ENCODE results near the gene RBSN. TPM values are rescaled to one million over a fixed set of nuclear protein-coding genes. Genes with fewer than 3 reads are reported as not detected.

RBSN gene
- total RNA-seq, 1 experiment from 2014 or later: 15.1 TPM

DNA sequence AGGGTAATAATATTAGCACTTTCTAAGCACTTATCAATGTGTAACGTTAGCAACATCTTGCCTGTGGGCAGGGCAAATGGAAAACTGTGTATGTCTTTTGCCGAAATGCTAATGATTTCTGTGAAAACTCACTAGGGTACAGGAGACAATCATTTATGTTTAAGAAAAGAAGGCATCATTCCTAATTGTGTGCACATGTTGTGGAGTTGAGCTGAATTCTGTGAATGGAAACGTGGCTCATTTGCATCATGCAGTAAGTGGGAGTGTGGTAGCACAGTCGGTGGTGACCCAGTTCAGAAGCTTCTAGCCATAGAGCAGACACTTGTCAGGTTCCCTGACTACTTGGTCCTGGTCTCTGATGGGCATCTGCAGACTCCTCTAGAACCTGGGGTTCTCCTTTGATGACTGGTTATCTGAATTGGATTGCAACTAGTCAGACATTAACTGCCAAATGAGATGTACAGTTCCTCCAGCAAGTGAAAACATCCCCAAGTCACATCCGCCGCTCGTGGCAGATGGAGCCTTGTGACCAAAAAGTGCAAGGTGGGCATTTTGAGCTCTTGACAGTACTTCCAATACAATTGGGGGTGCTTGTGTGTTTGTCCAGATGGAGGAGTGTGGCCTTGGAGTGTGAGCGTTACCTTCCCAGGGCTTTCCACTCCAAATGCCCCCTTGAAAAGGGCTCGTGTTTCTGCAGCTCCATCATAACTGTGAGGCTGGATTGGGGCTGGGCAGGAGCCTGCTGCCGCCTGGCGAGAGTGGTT, 55.4 kb downstream of the RBSN start:
- in situ Hi-C loops (cut with HindIII; ENCODE audit: low pct_unique_long_range_greater_than_20kb, low sequenced_read_pairs): no loop called here
- DNase-seq (ENCODE audit: low read depth): no peak

DNA sequence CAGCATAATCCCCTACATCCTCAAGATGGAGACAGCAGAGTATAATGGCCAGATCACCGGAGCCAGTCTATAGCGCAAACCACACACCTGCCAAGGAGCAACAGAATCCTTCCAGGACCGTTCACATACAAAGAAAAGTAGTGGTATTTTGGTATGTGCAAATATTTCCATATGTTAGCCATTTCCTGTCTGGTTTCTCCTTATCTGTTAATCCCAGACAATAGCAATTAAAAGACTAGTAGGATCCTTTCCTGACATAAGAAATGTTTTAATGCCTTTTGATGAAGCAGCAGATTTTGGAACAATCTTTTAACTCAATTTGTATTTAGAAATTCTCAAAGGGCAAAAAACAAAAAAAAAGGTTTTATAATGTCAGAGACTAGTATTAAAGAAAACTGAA, 56.0 kb downstream of the RBSN start:
- in situ Hi-C loops (cut with HindIII; ENCODE audit: low pct_unique_long_range_greater_than_20kb, low sequenced_read_pairs): no loop called here
- DNase-seq (ENCODE audit: low read depth): no peak

DNA sequence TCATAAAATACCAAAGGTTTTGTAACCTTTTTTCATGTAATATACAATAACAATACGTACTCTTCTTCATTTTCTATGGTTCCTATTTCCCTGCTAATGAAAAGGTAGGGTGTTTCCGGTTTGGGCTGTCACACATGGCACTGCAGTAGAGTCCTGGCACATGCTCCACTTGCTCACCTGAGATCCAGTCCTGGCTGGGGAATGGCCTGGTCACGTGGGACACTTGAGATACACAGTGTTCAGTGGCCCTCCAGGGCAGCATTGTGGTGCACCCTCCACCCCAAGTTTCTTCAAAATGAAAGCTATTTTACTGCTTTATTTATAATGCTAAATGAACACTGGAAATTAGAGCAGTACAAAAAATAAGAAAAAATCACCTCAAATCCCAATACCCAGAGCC, 57.0 kb downstream of the RBSN start:
- in situ Hi-C loops (cut with HindIII; ENCODE audit: low pct_unique_long_range_greater_than_20kb, low sequenced_read_pairs): no loop called here

DNA sequence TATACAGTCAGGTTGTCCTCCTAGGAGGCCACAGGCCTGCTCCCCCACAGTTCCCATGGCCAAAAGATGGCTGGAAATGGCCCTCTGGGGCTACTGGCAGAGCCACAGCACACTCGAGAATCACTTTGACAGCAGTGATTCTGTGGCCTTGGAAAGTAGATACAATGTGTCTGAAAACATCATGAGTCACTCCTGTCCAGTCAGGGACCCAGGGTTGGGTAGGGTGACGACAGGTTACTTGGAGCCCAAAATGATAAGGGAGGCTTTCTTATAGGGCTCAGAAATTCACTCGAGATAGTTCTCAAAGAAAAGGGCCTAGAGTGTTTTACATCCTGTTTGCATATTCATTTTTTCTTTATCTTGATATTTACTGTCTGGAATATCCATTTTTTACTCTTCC, 58.1 kb downstream of the RBSN start:
- no peak for DNase-seq (ENCODE audit: low read depth)
- in situ Hi-C loops (cut with HindIII; ENCODE audit: low pct_unique_long_range_greater_than_20kb, low sequenced_read_pairs): no loop called here

More for the DNA sequence above, 57.0 kb downstream of the RBSN start:
- no peak for DNase-seq (ENCODE audit: low read depth)

DNA sequence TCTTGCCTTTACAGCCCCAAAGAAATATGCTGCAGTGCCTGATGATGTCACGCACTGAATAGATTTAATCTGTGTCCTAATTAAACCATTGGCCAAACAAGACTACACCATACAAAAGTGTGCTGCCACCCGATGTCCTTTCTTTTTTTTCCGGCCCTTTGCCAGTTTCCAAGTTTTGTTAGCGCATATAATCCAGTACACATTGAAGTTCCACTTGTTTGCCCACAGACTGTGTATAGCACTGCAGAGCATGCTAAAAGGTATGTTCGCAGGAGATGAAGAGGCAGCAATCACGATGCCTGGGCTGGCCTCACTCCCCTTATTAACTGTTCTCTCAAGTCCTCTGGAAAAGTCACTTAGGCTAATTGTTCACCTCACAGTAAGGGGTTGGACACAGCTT, 60.6 kb downstream of the RBSN start:
- in situ Hi-C loops (cut with HindIII; ENCODE audit: low pct_unique_long_range_greater_than_20kb, low sequenced_read_pairs): no loop called here

DNA sequence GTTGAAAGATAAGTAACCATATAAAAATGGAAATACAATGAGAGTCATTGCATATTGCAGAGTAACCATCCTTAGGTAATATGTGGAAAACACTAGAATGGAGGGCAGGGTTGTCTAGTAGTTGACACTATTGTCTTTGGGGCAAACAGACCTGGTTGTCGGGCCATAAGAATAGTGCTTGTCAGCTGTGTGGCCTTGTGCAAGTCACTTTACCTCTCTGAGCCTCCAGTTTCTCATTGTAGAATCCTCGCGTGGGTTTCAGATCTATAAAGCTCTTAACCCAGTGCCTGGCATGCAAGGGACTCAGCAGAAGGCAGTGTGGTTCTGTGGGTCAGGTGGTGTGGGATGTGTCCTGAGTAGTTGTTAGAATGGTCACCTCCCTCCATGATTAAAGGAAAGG, 65.8 kb downstream of the RBSN start:
- no peak for DNase-seq (ENCODE audit: low read depth)
- in situ Hi-C loops (cut with HindIII; ENCODE audit: low pct_unique_long_range_greater_than_20kb, low sequenced_read_pairs): no loop called here

More for the DNA sequence above, 60.6 kb downstream of the RBSN start:
- DNase-seq (ENCODE audit: low read depth): no peak

DNA sequence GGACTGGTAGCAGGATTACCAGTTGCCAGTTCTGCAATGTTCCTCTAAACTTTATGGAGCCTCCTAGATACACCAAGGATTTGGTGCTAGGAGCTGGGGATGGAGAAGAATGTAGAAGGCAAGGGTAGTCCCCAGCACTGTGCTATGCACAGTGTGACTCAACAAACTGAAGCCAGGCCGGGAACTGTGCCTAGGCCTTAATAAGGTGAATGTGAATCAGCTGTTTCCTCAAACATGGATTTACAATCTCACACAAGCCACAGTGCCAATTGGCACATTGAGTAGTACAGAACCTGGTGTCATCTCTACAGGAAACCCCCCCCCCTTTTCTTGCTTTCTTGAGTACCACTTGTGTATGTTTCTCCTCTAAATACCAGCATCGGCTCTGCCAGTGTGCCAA, 66.3 kb downstream of the RBSN start:
- DNase-seq (ENCODE audit: low read depth): no peak
- in situ Hi-C loops (cut with HindIII; ENCODE audit: low pct_unique_long_range_greater_than_20kb, low sequenced_read_pairs): no loop called here

DNA sequence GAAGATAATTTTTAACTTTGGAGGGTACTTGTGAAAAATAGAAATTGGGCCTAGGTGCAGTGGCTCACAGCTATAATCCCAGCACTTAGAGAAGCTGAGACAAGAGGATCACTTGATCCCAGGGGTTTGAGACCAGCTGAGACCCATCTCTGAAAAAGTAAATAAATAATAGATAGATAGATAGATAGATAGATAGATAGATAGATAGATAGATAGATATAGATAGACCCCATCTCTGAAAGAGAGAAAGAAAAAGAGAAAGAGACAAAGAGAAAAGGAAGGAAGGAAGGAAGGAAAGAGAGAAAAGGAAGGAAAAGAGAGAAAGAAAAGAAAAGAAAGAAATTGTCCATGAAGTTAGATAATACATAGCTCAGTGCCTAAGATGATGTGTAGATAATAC, 69.3 kb downstream of the RBSN start:
- no peak for DNase-seq (ENCODE audit: low read depth)
- in situ Hi-C loops (cut with HindIII; ENCODE audit: low pct_unique_long_range_greater_than_20kb, low sequenced_read_pairs): no loop called here

DNA sequence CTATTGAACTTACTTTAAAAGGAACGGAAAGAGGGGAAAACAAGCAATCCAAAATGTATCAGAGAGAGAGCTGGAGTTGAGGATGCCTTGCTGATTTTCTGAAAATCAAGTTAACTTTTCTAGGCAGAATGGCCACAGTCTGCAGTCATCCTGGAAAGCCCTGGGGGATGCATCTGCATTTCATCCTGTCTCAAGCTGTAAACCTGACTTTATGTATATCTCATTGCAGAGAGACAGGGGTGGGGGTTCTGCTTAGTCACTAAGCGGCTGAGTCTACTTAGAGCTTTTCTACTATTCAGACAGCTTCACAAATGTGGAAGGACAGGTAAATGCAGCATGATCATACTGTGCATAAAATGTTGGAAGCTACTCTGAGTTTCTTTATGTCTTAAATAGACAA, 75.2 kb downstream of the RBSN start:
- DNase-seq (ENCODE audit: low read depth): no peak
- in situ Hi-C loops (cut with HindIII; ENCODE audit: low pct_unique_long_range_greater_than_20kb, low sequenced_read_pairs): no loop called here

DNA sequence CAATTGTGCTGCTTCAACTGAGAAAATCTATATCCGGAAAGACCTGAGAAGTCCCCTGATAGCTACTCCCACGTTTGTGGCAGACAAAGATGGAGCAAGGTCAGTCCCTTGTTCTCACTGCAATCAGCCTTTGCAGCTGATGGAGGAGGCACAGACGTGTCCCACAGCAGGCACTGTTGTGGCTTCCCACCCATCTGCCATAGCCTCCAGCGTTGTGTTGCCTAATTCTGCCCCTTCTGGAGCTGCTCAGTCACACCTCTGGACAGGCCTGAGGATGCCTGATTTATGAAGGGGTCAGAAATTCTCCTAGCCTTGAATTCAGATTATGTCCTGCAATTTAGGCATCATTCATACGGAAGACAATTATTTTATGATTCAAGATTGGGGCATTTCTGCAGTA, 75.7 kb downstream of the RBSN start:
- in situ Hi-C loops (cut with HindIII; ENCODE audit: low pct_unique_long_range_greater_than_20kb, low sequenced_read_pairs): no loop called here
- DNase-seq (ENCODE audit: low read depth): no peak

Other genes with a start within 250 kb of the RBSN start
- gene NR2C2, start 151.6 kb downstream of the RBSN start, total RNA-seq (2014; rRNA removed; shearing (Covaris generic); ENCODE audit: low replicate concordance): 3.1 TPM in 2 replicates
- gene MRPS25, start 33.8 kb downstream of the RBSN start, total RNA-seq (2014; rRNA removed; shearing (Covaris generic); ENCODE audit: low replicate concordance): 14.2 and 17.9 TPM in 2 replicates
- 10.5 and 12.0 TPM in 2 replicates for gene CAPN7, start 107.1 kb upstream of the RBSN start, total RNA-seq (2014; rRNA removed; shearing (Covaris generic); ENCODE audit: low replicate concordance)
- 0.84 and 4.3 TPM in 2 replicates for gene SH3BP5, start 233.4 kb upstream of the RBSN start, total RNA-seq (2014; rRNA removed; shearing (Covaris generic); ENCODE audit: low replicate concordance)